Fibroblast of lung (primary cell): ENCODE data around the gene PCGF3.

ENCODE experiments used
- EZH2 ChIP-seq: IDR thresholded peaks from 2 replicates; pipeline ENCODE4 v1.5.1; 2012; ENCODE audit warnings: low read length, control low read depth, mild to moderate bottlenecking; ENCODE audit errors: missing control alignments
- TF ChIP-seq, protein P1 (sequence below), 2 donors: IDR thresholded peaks in 1 of 2; conservative IDR thresholded peaks in 1 of 2; 1 replicate in 1 of 2; 2 replicates in 1 of 2; pipeline ENCODE4 v1.5.1; 2011 to 2012; ENCODE audit warnings: low read length in 2 of 2, control low read depth in 1 of 2, inconsistent platforms in 1 of 2, low read depth in 1 of 2, mild to moderate bottlenecking in 1 of 2

DNA sequence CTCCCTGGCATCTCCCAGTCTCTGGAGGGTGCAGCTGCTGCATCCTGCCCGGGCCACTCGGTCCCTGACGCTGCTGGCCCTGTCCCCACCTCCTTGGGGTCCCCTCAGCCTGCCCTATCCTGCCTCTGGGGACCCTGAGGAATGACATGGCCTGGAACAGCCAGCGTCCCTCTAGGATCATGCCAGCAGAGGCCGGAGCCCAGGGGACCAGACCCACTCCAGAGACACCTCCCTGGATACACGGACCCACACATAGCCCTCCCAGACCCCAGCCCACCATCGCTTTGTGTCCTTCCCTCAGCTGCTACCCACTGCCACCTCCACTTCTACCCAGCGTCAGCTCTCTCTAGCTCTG lies 84.8 kb downstream of the PCGF3 start:
- TF ChIP-seq, protein P1, sequence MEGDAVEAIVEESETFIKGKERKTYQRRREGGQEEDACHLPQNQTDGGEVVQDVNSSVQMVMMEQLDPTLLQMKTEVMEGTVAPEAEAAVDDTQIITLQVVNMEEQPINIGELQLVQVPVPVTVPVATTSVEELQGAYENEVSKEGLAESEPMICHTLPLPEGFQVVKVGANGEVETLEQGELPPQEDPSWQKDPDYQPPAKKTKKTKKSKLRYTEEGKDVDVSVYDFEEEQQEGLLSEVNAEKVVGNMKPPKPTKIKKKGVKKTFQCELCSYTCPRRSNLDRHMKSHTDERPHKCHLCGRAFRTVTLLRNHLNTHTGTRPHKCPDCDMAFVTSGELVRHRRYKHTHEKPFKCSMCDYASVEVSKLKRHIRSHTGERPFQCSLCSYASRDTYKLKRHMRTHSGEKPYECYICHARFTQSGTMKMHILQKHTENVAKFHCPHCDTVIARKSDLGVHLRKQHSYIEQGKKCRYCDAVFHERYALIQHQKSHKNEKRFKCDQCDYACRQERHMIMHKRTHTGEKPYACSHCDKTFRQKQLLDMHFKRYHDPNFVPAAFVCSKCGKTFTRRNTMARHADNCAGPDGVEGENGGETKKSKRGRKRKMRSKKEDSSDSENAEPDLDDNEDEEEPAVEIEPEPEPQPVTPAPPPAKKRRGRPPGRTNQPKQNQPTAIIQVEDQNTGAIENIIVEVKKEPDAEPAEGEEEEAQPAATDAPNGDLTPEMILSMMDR (conservative IDR thresholded peaks at IDR 0.05 in 1 of 2, IDR thresholded peaks at IDR 0.05 in 1 of 2; ENCODE audit: low read depth in 1 of 2, low read length in 2 of 2): no peak
- no peak for TF ChIP-seq EZH2
